ENCODE measurements around the gene WWOX.
"Not testable (repeated sequence)": the region's sequence is repeated elsewhere in the genome, so short reads cannot be mapped to it uniquely, and the experiment has no call there.

The WWOX gene

GRCh38 chr16:78507576-78507975, 408.1 kb downstream of the WWOX start:
- no peak for DNase-seq

- DNase-seq, result no peak
Observed at GRCh38 chr16:78509965-78510364, 410.5 kb downstream of the WWOX start.

- no peak for DNase-seq
Observed at GRCh38 chr16:78510496-78510895, 411.0 kb downstream of the WWOX start.

- no peak for DNase-seq
Observed at GRCh38 chr16:78513838-78514237, 414.4 kb downstream of the WWOX start.

- not testable (repeated sequence) for DNase-seq
Observed at GRCh38 chr16:78514888-78515287, 415.4 kb downstream of the WWOX start.

GRCh38 chr16:78515421-78515820, 416.0 kb downstream of the WWOX start:
- DNase-seq, result no peak

- no peak for DNase-seq
Observed at GRCh38 chr16:78516006-78516736, 416.7 kb downstream of the WWOX start.

GRCh38 chr16:78519896-78520295, 420.4 kb downstream of the WWOX start:
- DNase-seq, result no peak

GRCh38 chr16:78520470-78520869, 421.0 kb downstream of the WWOX start:
- DNase-seq, result no peak

GRCh38 chr16:78522327-78522726, 422.9 kb downstream of the WWOX start:
- DNase-seq, result no peak

- no peak for DNase-seq
Observed at GRCh38 chr16:78523212-78523985, 423.9 kb downstream of the WWOX start.

- DNase-seq, result no peak
Observed at GRCh38 chr16:78524066-78524595, 424.7 kb downstream of the WWOX start.

- DNase-seq, result no peak
Observed at GRCh38 chr16:78528265-78528664, 428.8 kb downstream of the WWOX start.

- DNase-seq, result no peak
Observed at GRCh38 chr16:78529881-78530280, 430.4 kb downstream of the WWOX start.

GRCh38 chr16:78530283-78530682, 430.8 kb downstream of the WWOX start:
- DNase-seq, result no peak

GRCh38 chr16:78535098-78535497, 435.6 kb downstream of the WWOX start:
- DNase-seq, result no peak

GRCh38 chr16:78537511-78537910, 438.1 kb downstream of the WWOX start:
- DNase-seq, result no peak

- no peak for DNase-seq
Observed at GRCh38 chr16:78538292-78538691, 438.8 kb downstream of the WWOX start.

- DNase-seq, result no peak
Observed at GRCh38 chr16:78538919-78539318, 439.5 kb downstream of the WWOX start.

- DNase-seq, result no peak
Observed at GRCh38 chr16:78542419-78542818, 443.0 kb downstream of the WWOX start.

- DNase-seq, result no peak
Observed at GRCh38 chr16:78543023-78543422, 443.6 kb downstream of the WWOX start.

- no peak for DNase-seq
Observed at GRCh38 chr16:78549366-78549765, 449.9 kb downstream of the WWOX start.

- DNase-seq, result no peak
Observed at GRCh38 chr16:78551487-78552085, 452.1 kb downstream of the WWOX start.
